Testis (tissue), 2 donors: ENCODE data around the gene SLCO3A1.

Experiments
- CTCF ChIP-seq, 3 experiments: fragments of 450-650 bp in 2 of 3; fragments of 200-600 bp in 1 of 3; sonication (generic) in 1 of 3; IDR thresholded peaks; one replicate each; pipeline ENCODE4 v1.5.1; 2016 to 2019; ENCODE audit warnings: antibody characterized with exemption in 3 of 3, mild to moderate bottlenecking in 2 of 3, moderate library complexity in 1 of 3
- POLR2A ChIP-seq: fragments of 450-650 bp; IDR thresholded peaks from one replicate; pipeline ENCODE4 v1.6.1; 2017; ENCODE audit warnings: antibody characterized with exemption, mild to moderate bottlenecking, moderate library complexity

GRCh38 chr15:91849749-91850161 is 3.8 kb upstream of the SLCO3A1 start:
- TF ChIP-seq POLR2A (no peak), CTCF (IDR thresholded peaks at IDR 0.05) (peak; percentile 56 to 64 (median 61))
